CD14-positive monocyte (primary cell): ENCODE results near the gene MYO19. TPM values are rescaled to one million over a fixed set of nuclear protein-coding genes. Genes with fewer than 3 reads are reported as not detected.

ENCODE experiments used
- DNase-seq, 3 donors: peaks; one replicate each; pipeline ENCODE4 v3.0.0-alpha.2; 2011 to 2022
- H2AFZ ChIP-seq: 2 replicates; pipeline ENCODE4 v1.6.0; 2012; ENCODE audit warnings: mild to moderate bottlenecking, low read depth, low read length, inconsistent platforms; ENCODE audit not compliant: insufficient read depth, poor library complexity, severe bottlenecking
- H3K27ac ChIP-seq, 2 donors: 1 replicate in 1 of 2; 2 replicates in 1 of 2; pipeline ENCODE4 v1.5.1; 2012 to 2013; ENCODE audit warnings: low read length in 2 of 2, control low read depth in 1 of 2, inconsistent platforms in 1 of 2, low read depth in 1 of 2, mild to moderate bottlenecking in 1 of 2
- H3K27me3 ChIP-seq, 2 donors: one replicate each; pipeline versions ENCODE4 v1.6.0 to v1.6.1; 2011 to 2013; ENCODE audit warnings: low read length in 2 of 2; ENCODE audit not compliant: control insufficient read depth in 2 of 2, insufficient read depth in 2 of 2
- H3K36me3 ChIP-seq, 2 donors: replicated peaks in 1 of 2; 1 replicate in 1 of 2; 2 replicates in 1 of 2; pipeline versions ENCODE4 v1.5.1 to v1.6.1; 2012 to 2013; ENCODE audit warnings: low read length in 2 of 2, control low read depth in 1 of 2, inconsistent platforms in 1 of 2, mild to moderate bottlenecking in 1 of 2; ENCODE audit not compliant: insufficient read depth in 2 of 2, control insufficient read depth in 1 of 2
- H3K4me1 ChIP-seq, 2 donors: 1 replicate in 1 of 2; 2 replicates in 1 of 2; pipeline versions ENCODE4 v1.5.1 to v1.6.1; 2012 to 2013; ENCODE audit warnings: low read length in 2 of 2, control low read depth in 1 of 2, inconsistent platforms in 1 of 2, mild to moderate bottlenecking in 1 of 2, moderate library complexity in 1 of 2; ENCODE audit not compliant: insufficient read depth in 2 of 2, control insufficient read depth in 1 of 2
- H3K4me2 ChIP-seq: replicated peaks from 2 replicates; pipeline ENCODE3; 2012; ENCODE audit warnings: low read length, moderate library complexity, mild to moderate bottlenecking; ENCODE audit not compliant: poor library complexity, severe bottlenecking; ENCODE audit errors: extremely low read depth
- H3K4me3 ChIP-seq, 3 experiments: fragments of 200-600 bp in 1 of 3; sonication (generic) in 1 of 3; replicated peaks in 1 of 3; 1 replicate in 2 of 3; 2 replicates in 1 of 3; pipeline ENCODE4 v1.5.1; 2011 to 2013; ENCODE audit warnings: low read length in 3 of 3, mild to moderate bottlenecking in 3 of 3, control low read depth in 2 of 3, low read depth in 2 of 3, inconsistent platforms in 1 of 3, moderate library complexity in 1 of 3
- H3K79me2 ChIP-seq: 2 replicates; pipeline ENCODE4 v1.6.0; 2012; ENCODE audit warnings: mild to moderate bottlenecking, control low read depth, inconsistent platforms, low read length, moderate library complexity; ENCODE audit not compliant: insufficient read depth
- H3K9ac ChIP-seq: 2 replicates; pipeline ENCODE4 v1.6.0; 2017; ENCODE audit warnings: low read length, mild to moderate bottlenecking; ENCODE audit not compliant: insufficient read depth, poor library complexity, severe bottlenecking
- H3K9me3 ChIP-seq, 2 donors: replicated peaks in 1 of 2; 1 replicate in 1 of 2; 2 replicates in 1 of 2; pipeline versions ENCODE4 v1.5.1 to v1.6.1; 2012 to 2013; ENCODE audit warnings: low read length in 2 of 2, control low read depth in 1 of 2; ENCODE audit not compliant: control insufficient read depth in 1 of 2, insufficient read depth in 1 of 2
- H4K20me1 ChIP-seq: 2 replicates; pipeline ENCODE4 v1.6.0; 2012; ENCODE audit warnings: mild to moderate bottlenecking, low read length, control low read depth, moderate library complexity; ENCODE audit not compliant: insufficient read depth
- H3K27ac Mint-ChIP-seq, 7 donors: one replicate each; pipeline ENCODE4 v1.8.0; 2020; ENCODE audit warnings: mild to moderate bottlenecking in 7 of 7, mixed read lengths in 7 of 7, moderate library complexity in 6 of 7, inconsistent platforms in 2 of 7
- H3K27me3 Mint-ChIP-seq, 3 donors: one replicate each; pipeline ENCODE4 v1.8.0; 2021 to 2022; ENCODE audit warnings: low read depth in 3 of 3, mild to moderate bottlenecking in 3 of 3, mixed read lengths in 3 of 3, moderate library complexity in 3 of 3, inconsistent platforms in 1 of 3
- H3K36me3 Mint-ChIP-seq, 2 donors: one replicate each; pipeline ENCODE4 v1.8.0; 2020; ENCODE audit warnings: mixed read lengths in 2 of 2, inconsistent platforms in 1 of 2, mild to moderate bottlenecking in 1 of 2
- H3K4me1 Mint-ChIP-seq: one replicate; pipeline ENCODE4 v1.8.0; 2020; ENCODE audit warnings: mild to moderate bottlenecking, mixed read lengths
- H3K4me3 Mint-ChIP-seq, 2 donors: one replicate each; pipeline ENCODE4 v1.8.0; 2020; ENCODE audit warnings: mild to moderate bottlenecking in 2 of 2, mixed read lengths in 2 of 2, moderate library complexity in 1 of 2
- H3K9me3 Mint-ChIP-seq, 7 donors: one replicate each; pipeline ENCODE4 v1.8.0; 2020 to 2022; ENCODE audit warnings: mixed read lengths in 7 of 7, mild to moderate bottlenecking in 6 of 7, moderate library complexity in 6 of 7, inconsistent platforms in 2 of 7
- WGBS: methylation state at CpG from one replicate; pipeline ENCODE4 v1.1.5; 2013; ENCODE audit warnings: missing lambda C conversion rate; ENCODE audit not compliant: insufficient coverage; 5-methylcytosine and 5-hydroxymethylcytosine counted together
- intact Hi-C, 2 donors: fragments of 100-400 bp; cut with micrococcal nuclease; formaldehyde crosslinking; loops; one replicate each; pipeline versions ENCODE4 v1.15.0 to v1.15.1; 2023
- polyA plus RNA-seq, 3 donors: library from polyadenylated mRNA; depleted of rRNA in 1 of 3; unstranded in 2 of 3; stranded (reverse) in 1 of 3; fragments of 300-500 nt in 2 of 3; fragments of >200 nt in 1 of 3; fragmentation: Illumina TruSeq in 2 of 3; gene quantifications; 1 replicate in 2 of 3; 2 replicates in 1 of 3; pipeline ENCODE4 v1.2.3, GENCODE V29; 2012 to 2021
- TF ChIP-seq, protein P1 (sequence below): fragments of 200-600 bp; IDR thresholded peaks from one replicate; pipeline ENCODE4 v1.8.0; 2022; ENCODE audit warnings: antibody characterized with exemption, mild to moderate bottlenecking

The MYO19 gene
- polyA plus RNA-seq, 3 donors: 1.2 to 51.3 (median 1.9) TPM

DNA sequence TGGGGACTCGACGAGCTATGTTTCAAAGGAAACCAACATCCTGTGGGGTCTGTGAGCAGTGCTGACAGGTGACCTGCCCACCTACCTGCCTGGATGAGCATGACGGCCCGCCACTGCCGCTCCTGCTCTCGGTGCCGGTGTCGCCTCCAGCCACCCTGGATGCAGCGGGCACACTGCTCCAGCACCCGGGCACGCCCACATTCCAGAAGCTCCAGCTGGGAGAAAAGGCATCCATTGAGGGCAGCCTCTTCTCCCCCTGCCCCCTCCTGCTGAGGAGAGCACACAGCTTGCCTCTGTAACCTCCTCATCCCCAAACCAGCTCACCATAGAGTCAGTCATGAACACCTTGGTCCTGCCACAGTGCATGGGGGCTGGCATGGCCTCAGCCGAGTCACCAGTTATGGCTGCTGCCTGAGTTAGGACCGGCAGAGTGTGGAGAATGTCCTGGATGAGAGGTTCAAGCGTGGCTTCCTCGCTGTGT is 33.9 kb downstream of the MYO19 start:
- Mint-ChIP-seq H3K36me3 (peaks cover 60 to 83% of the 10 kb centered on the region in 2 donors), H3K4me1 (no peaks in the 10 kb centered on the region), H3K27ac (no peak overlapping the region), H3K9me3 (peaks cover 0 to 1% (median 0%) of the 10 kb centered on the region in 7 donors), H3K4me3 (no peak overlapping the region), H3K27me3 (no peaks in the 10 kb centered on the region)
- no peak overlapping the region for H3K4me2 ChIP-seq
- WGBS: 92% methylated on average over 11 of the region's 15 CpGs
- H3K9me3 ChIP-seq: no peaks in the 10 kb centered on the region
- H2AFZ ChIP-seq: no peak overlapping the region
- H3K36me3 ChIP-seq: peaks cover 50 to 90% of the 10 kb centered on the region in 2 donors
- no peak overlapping the region for H3K27ac ChIP-seq
- H4K20me1 ChIP-seq: no peaks in the 10 kb centered on the region
- H3K79me2 ChIP-seq: no peaks in the 10 kb centered on the region
- DNase-seq: no peak
- no peaks in the 10 kb centered on the region for H3K4me1 ChIP-seq
- TF ChIP-seq, protein P1, sequence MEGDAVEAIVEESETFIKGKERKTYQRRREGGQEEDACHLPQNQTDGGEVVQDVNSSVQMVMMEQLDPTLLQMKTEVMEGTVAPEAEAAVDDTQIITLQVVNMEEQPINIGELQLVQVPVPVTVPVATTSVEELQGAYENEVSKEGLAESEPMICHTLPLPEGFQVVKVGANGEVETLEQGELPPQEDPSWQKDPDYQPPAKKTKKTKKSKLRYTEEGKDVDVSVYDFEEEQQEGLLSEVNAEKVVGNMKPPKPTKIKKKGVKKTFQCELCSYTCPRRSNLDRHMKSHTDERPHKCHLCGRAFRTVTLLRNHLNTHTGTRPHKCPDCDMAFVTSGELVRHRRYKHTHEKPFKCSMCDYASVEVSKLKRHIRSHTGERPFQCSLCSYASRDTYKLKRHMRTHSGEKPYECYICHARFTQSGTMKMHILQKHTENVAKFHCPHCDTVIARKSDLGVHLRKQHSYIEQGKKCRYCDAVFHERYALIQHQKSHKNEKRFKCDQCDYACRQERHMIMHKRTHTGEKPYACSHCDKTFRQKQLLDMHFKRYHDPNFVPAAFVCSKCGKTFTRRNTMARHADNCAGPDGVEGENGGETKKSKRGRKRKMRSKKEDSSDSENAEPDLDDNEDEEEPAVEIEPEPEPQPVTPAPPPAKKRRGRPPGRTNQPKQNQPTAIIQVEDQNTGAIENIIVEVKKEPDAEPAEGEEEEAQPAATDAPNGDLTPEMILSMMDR: no peak
- no peak overlapping the region for H3K9ac ChIP-seq
- H3K27me3 ChIP-seq: no peaks in the 10 kb centered on the region
- intact Hi-C loops: no loop called here
- no peak overlapping the region for H3K4me3 ChIP-seq

DNA sequence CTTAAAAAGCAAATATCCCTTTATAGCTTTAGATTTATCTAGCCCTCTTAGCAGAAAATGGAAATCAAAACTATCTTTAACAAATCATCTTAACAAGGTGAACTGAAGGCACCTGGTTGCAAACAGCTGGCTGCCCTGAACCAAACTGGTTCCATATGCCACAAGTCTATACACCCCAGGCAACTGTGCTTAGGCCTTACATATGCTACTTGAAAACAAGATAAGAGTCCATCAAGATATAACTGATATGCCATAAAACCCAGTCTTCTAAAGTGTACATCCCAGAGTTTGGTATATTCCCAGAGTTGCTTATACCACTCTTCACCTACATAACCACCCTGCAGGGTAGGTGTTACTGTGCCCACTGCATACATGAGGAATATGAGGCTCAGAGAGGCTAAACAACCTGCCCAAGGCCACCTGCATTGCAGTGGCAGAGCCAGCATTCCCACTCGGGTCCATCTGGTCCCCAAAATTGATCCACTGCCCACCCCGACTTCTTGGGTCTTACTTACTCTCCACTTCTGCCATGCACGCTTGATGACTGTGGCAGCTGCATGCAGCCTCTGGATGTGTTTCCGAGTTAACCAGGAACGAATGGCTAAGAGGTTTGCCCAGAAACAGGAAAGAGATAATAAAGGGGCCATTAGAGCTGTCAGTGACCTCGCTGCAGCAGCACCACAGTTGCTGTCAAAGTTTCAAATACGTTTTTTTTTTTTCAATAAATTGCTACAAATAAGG is 35.9 kb downstream of the MYO19 start:
- Histone ChIP-seq H2AFZ (no peak overlapping the region), H4K20me1 (no peaks in the 10 kb centered on the region), H3K4me3 (no peak overlapping the region), H3K79me2 (no peaks in the 10 kb centered on the region), H3K9me3 (no peaks in the 10 kb centered on the region), H3K36me3 (peaks cover 57 to 92% of the 10 kb centered on the region in 2 donors), H3K27ac (no peak overlapping the region), H3K27me3 (no peaks in the 10 kb centered on the region), H3K4me1 (no peaks in the 10 kb centered on the region), H3K9ac (no peak overlapping the region), H3K4me2 (no peak overlapping the region)
- Mint-ChIP-seq H3K27me3 (no peaks in the 10 kb centered on the region), H3K36me3 (peaks cover 60 to 85% of the 10 kb centered on the region in 2 donors), H3K27ac (peak overlapping the region in 1 of 7 donors; percentile 6), H3K4me3 (no peak overlapping the region), H3K9me3 (peaks cover 0 to 1% (median 0%) of the 10 kb centered on the region in 7 donors), H3K4me1 (no peaks in the 10 kb centered on the region)
- TF ChIP-seq, protein P1: no peak
- DNase-seq: no peak
- intact Hi-C loops: no loop called here
- 67% methylated on average over 2 of the region's 7 CpGs for WGBS
